Ascending aorta (tissue), 2 donors: ENCODE data around the gene C19orf25. TPM values are rescaled to one million over a fixed set of nuclear protein-coding genes. Genes with fewer than 3 reads are reported as not detected.
"Not testable (repeated sequence)": the region's sequence is repeated elsewhere in the genome, so short reads cannot be mapped to it uniquely, and the experiment has no call there.

Source experiments
- DNase-seq, 2 donors: peaks; one replicate each; pipeline ENCODE4 v3.0.0-alpha.2; 2019; ENCODE audit warnings: low spot score in 2 of 2
- H3K27ac ChIP-seq, 2 donors: fragments of 200-600 bp; sonication (generic); one replicate each; pipeline ENCODE4 v1.5.1; 2016 to 2017; ENCODE audit warnings: mild to moderate bottlenecking in 1 of 2
- H3K27me3 ChIP-seq: fragments of 200-600 bp; sonication (generic); one replicate; pipeline ENCODE4 v1.5.1; 2017
- H3K36me3 ChIP-seq, 2 donors: fragments of 200-600 bp; sonication (generic); one replicate each; pipeline ENCODE4 v1.5.1; 2016
- H3K4me1 ChIP-seq, 2 donors: fragments of 200-600 bp; sonication (generic); one replicate each; pipeline ENCODE4 v1.5.1; 2016 to 2017; ENCODE audit warnings: mild to moderate bottlenecking in 1 of 2
- H3K4me3 ChIP-seq, 2 donors: fragments of 200-600 bp; sonication (generic); one replicate each; pipeline ENCODE4 v1.5.1; 2016 to 2017; ENCODE audit warnings: mild to moderate bottlenecking in 1 of 2
- H3K9me3 ChIP-seq, 2 donors: fragments of 200-600 bp; sonication (generic); one replicate each; pipeline ENCODE4 v1.5.1; 2016
- CTCF ChIP-seq, 3 experiments: fragments of 200-600 bp in 2 of 3; fragments of 450-650 bp in 1 of 3; sonication (generic) in 2 of 3; IDR thresholded peaks; one replicate each; pipeline ENCODE4 v1.5.1; 2016 to 2019; ENCODE audit warnings: antibody characterized with exemption in 3 of 3, mild to moderate bottlenecking in 1 of 3, moderate library complexity in 1 of 3
- intact Hi-C: fragments of 100-400 bp; cut with DNase I; formaldehyde crosslinking; loops from one replicate; pipeline ENCODE4 v1.15.1; 2023
- total RNA-seq: library from RNA; depleted of rRNA; stranded (reverse); fragments of >200 nt; gene quantifications from one replicate; pipeline ENCODE4 v1.1.0, GENCODE V29; 2016

The C19orf25 gene
- total RNA-seq, 1 donor from 2014 or later: 32.7 TPM

GRCh38 chr19:1521636-1522035 is 42.6 kb upstream of the C19orf25 start:
- Histone ChIP-seq H3K36me3 (no peaks in the 10 kb centered on the region), H3K27me3 (peaks cover 14% of the 10 kb centered on the region), H3K27ac (no peak overlapping the region), H3K4me1 (no peaks in the 10 kb centered on the region), H3K9me3 (no peaks in the 10 kb centered on the region), H3K4me3 (no peak overlapping the region)
- no peak for TF ChIP-seq CTCF (IDR thresholded peaks at IDR 0.05)
- DNase-seq: no peak
- intact Hi-C loops: no loop called here

- H3K36me3 ChIP-seq: no peaks in the 10 kb centered on the region
- no peaks in the 10 kb centered on the region for H3K9me3 ChIP-seq
- TF ChIP-seq CTCF (IDR thresholded peaks at IDR 0.05): no peak
- no peak overlapping the region for H3K4me3 ChIP-seq
- intact Hi-C loops: loop anchor here (1.0 kb wide), 1 partner anchor 10 kb away; no protein-coding TSS in a partner anchor
- H3K27ac ChIP-seq: no peak overlapping the region
- H3K27me3 ChIP-seq: peaks cover 5% of the 10 kb centered on the region
- DNase-seq: no peak
- no peaks in the 10 kb centered on the region for H3K4me1 ChIP-seq
Measured at GRCh38 chr19:1520203-1520780, 41.3 kb upstream of the C19orf25 start.

- not testable (repeated sequence) for H3K27me3 ChIP-seq, H3K36me3 ChIP-seq, H3K27ac ChIP-seq, H3K4me1 ChIP-seq, H3K9me3 ChIP-seq, DNase-seq, H3K4me3 ChIP-seq
- intact Hi-C loops: loop anchor here (1.0 kb wide), 1 partner anchor 10 kb away; no protein-coding TSS in a partner anchor
Measured at GRCh38 chr19:1519802-1520201, 40.8 kb upstream of the C19orf25 start.

GRCh38 chr19:1518471-1518870 is 39.5 kb upstream of the C19orf25 start:
- H3K4me3 ChIP-seq: no peak overlapping the region
- no peaks in the 10 kb centered on the region for H3K27me3 ChIP-seq
- no peaks in the 10 kb centered on the region for H3K9me3 ChIP-seq
- no peak for TF ChIP-seq CTCF (IDR thresholded peaks at IDR 0.05)
- H3K4me1 ChIP-seq: peaks cover 0 to 2% of the 10 kb centered on the region in 2 donors
- no peaks in the 10 kb centered on the region for H3K36me3 ChIP-seq
- no peak for DNase-seq
- H3K27ac ChIP-seq: no peak overlapping the region
- intact Hi-C loops: no loop called here

GRCh38 chr19:1516395-1516753 is 37.4 kb upstream of the C19orf25 start:
- Histone ChIP-seq H3K9me3 (no peaks in the 10 kb centered on the region), H3K27me3 (no peaks in the 10 kb centered on the region), H3K27ac (no peak overlapping the region), H3K4me3 (no peak overlapping the region), H3K4me1 (peaks cover 2 to 11% of the 10 kb centered on the region in 2 donors), H3K36me3 (no peaks in the 10 kb centered on the region)
- intact Hi-C loops: no loop called here
- no peak for DNase-seq
- no peak for TF ChIP-seq CTCF (IDR thresholded peaks at IDR 0.05)

GRCh38 chr19:1514986-1515721 is 36.1 kb upstream of the C19orf25 start:
- Histone ChIP-seq H3K9me3 (no peaks in the 10 kb centered on the region), H3K27ac (no peak overlapping the region), H3K36me3 (no peaks in the 10 kb centered on the region), H3K27me3 (no peaks in the 10 kb centered on the region), H3K4me1 (peaks cover 2 to 11% of the 10 kb centered on the region in 2 donors), H3K4me3 (no peak overlapping the region)
- DNase-seq: no peak
- intact Hi-C loops: loop anchor here (5.0 kb wide), 1 partner anchor 78 kb away; the partner anchor contains the start of gene RPS15
- no peak for TF ChIP-seq CTCF (IDR thresholded peaks at IDR 0.05)
